Measurements from ENCODE around the gene CYBRD1.

CYBRD1 gene

DNA sequence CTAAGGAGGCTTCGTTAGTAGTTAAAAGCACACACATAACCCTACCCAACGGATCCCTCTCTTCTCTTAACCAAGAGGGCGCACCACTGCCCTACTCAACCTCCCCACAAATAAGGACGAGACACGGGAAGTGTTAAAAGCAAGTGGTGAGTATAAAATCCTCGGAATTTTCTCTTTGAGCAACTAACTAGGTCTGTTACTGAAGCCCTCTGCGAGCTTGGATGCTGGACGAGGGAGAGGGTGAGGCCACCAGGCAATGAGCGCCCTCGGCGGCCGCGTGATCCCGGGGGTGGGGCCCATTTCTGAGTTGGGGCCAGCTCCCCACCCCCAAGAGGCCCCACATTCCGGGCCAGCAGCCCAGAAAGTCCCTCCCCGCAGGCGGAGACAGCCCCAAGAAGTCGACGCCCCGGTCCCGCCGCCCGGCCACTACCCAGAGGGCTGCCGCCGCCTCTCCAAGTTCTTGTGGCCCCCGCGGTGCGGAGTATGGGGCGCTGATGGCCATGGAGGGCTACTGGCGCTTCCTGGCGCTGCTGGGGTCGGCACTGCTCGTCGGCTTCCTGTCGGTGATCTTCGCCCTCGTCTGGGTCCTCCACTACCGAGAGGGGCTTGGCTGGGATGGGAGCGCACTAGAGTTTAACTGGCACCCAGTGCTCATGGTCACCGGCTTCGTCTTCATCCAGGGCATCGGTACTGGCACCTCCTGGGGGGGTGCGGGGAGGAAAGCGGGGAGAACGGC lies at the start of gene CYBRD1:
CYBRD1 (plus strand) TSS at position 423 of the 736 bp plus-strand sequence; CDS start at position 495, 72 bp downstream.
- peak within 1 kb of the TSS; percentile 70 for H3K4me3 ChIP-seq (ENCODE audit: low read length)
- TF ChIP-seq, protein P1, sequence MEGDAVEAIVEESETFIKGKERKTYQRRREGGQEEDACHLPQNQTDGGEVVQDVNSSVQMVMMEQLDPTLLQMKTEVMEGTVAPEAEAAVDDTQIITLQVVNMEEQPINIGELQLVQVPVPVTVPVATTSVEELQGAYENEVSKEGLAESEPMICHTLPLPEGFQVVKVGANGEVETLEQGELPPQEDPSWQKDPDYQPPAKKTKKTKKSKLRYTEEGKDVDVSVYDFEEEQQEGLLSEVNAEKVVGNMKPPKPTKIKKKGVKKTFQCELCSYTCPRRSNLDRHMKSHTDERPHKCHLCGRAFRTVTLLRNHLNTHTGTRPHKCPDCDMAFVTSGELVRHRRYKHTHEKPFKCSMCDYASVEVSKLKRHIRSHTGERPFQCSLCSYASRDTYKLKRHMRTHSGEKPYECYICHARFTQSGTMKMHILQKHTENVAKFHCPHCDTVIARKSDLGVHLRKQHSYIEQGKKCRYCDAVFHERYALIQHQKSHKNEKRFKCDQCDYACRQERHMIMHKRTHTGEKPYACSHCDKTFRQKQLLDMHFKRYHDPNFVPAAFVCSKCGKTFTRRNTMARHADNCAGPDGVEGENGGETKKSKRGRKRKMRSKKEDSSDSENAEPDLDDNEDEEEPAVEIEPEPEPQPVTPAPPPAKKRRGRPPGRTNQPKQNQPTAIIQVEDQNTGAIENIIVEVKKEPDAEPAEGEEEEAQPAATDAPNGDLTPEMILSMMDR (IDR thresholded peaks at IDR 0.05; ENCODE audit: insufficient read depth, low read depth, low read length, missing control alignments), result no peak
- peak; percentile 39 for DNase-seq (ENCODE audit: low read depth)

- TF ChIP-seq, protein P1 (IDR thresholded peaks at IDR 0.05; ENCODE audit: insufficient read depth, low read depth, low read length, missing control alignments), result no peak
- no peak overlapping the region for H3K4me3 ChIP-seq (ENCODE audit: low read length)
- DNase-seq (ENCODE audit: low read depth), result no peak
Observed at GRCh38 chr2:171475979-171476378, 46.3 kb upstream of the CYBRD1 start.

- DNase-seq (ENCODE audit: low read depth), result no peak
- TF ChIP-seq, protein P1 (IDR thresholded peaks at IDR 0.05; ENCODE audit: insufficient read depth, low read depth, low read length, missing control alignments), result no peak
- no peak overlapping the region for H3K4me3 ChIP-seq (ENCODE audit: low read length)
Observed at GRCh38 chr2:171478345-171478744, 43.9 kb upstream of the CYBRD1 start.

- no peak overlapping the region for H3K4me3 ChIP-seq (ENCODE audit: low read length)
- TF ChIP-seq, protein P1 (IDR thresholded peaks at IDR 0.05; ENCODE audit: insufficient read depth, low read depth, low read length, missing control alignments), result no peak
- DNase-seq (ENCODE audit: low read depth), result no peak
Observed at GRCh38 chr2:171479154-171479814, 43.0 kb upstream of the CYBRD1 start.

DNA sequence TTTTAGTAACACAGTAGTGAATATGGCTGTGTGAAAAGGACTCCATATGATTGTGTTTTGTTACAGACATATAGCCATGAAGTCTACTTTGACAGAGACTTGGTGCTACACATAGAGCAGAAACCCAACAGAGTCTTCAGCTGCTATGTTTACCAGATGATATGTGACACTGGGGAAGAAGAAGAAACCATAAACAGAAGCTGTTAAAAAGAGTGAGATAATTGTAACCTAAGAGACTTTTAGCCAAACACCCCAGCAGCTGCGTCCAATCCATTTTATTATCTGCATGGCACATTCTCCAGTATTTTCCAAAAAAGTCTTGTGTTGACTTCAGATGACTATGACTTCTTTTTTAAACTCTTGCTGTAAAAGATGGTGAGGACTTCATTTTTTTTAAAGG lies 41.4 kb upstream of the CYBRD1 start:
- TF ChIP-seq, protein P1 (IDR thresholded peaks at IDR 0.05; ENCODE audit: insufficient read depth, low read depth, low read length, missing control alignments), result no peak
- no peak for DNase-seq (ENCODE audit: low read depth)
- no peak overlapping the region for H3K4me3 ChIP-seq (ENCODE audit: low read length)

- DNase-seq (ENCODE audit: low read depth), result no peak
- TF ChIP-seq, protein P1 (IDR thresholded peaks at IDR 0.05; ENCODE audit: insufficient read depth, low read depth, low read length, missing control alignments), result no peak
- H3K4me3 ChIP-seq (ENCODE audit: low read length), result no peak overlapping the region
Observed at GRCh38 chr2:171482308-171482707, 40.0 kb upstream of the CYBRD1 start.

Data from epithelial cell of esophagus (primary cell).